HG02970 (cell line): ENCODE measurements around the gene TMEM120B.

ENCODE experiments used
- ATAC-seq: cut with Tn5 transposase; IDR thresholded peaks from one replicate; pipeline ENCODE4 v1.9.1; 2021; ENCODE audit warnings: mild to moderate bottlenecking, moderate library complexity, moderate number of reproducible peaks; ENCODE audit not compliant: unreplicated experiment, low FRiP score

Gene TMEM120B

DNA sequence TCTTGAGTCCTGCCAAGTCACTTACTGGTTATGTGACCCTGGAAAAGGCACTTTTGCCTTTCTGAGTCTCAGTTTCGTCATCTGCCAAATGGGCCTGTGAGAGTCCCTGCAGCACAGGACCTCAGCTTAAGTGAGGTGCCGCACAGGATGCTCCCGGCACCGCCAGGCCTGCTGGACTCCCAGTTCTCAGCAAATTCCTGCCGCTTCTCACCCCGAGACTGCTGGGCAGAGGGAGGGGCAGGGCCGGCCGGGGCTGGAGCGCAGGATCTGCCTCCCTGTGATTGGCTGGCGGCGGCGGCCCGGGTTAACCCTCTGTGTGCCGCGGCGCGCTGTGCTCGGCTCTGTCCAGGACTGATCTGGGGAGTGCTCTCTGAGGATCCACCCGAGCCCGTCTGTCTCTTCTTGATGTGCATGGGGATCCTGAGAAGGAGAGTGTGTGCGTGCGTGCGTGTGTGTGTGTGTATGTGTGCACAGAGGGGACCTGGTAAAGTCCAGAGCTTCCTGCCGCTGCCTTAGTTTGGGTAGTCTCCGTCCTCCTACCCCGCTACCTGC, 99.8 kb downstream of the TMEM120B start:
- ATAC-seq = no peak

DNA sequence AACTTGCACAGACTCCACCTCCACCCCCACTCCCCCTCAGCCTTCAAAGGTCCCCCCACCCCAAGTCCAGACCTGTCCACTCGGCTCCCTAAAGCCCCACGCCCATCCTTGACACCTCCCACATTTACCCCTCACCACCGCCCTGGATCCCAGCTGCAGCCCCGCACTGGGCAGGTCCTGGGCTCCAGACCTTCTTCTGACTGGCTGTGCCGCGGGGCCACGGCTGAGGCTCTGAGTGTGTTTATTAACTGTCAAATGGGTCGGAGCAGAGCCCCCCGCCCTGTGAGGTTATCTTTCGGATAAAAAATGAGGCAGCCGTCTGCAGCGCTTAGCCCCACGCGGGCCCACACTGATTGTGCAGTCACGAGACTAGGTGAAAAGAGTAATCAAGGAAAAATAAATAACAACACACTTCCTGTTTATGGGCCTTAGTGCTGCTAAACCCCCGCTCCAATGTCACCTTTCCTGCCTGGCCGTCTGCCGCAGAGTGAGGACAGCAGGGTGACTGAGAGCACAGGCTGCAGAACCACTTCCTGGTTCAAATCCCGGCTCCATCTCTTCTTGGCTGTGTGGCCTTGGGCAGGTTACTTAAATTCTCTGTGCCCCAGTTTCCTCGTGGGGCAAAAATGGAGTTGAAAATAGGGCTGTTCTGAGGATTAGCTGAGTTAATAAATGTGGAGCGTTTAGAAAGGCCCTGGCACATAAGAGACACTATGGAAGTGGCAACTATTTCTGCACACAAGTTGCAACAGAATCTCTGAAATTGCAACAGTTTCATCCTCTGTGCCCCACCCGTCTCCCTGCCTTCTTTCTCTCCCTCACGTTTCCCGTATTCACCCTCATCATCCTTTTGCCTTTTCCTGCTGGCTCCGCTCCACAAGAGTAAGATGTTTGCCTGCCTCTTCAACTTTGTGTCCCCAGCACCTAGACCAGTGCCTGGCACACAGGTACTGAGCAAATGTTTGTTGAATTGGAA, 100.7 kb downstream of the TMEM120B start:
- ATAC-seq = no peak

DNA sequence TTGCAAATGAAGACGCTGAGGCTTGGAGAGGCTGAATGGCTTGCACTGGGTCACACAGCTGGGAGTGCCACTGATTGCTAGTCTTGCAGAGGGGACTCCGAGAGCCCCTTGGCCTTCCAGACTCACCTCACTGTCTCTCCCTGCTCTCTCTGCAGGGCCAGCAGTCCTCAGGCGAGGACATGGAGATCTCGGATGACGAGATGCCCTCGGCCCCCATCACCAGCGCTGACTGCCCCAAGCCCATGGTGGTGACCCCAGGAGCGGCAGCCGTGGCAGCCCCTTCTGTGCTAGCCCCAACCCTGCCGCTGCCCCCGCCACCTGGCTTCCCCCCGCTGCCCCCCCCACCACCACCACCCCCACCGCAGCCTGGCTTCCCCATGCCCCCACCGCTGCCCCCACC, 101.4 kb downstream of the TMEM120B start:
- no peak for ATAC-seq

DNA sequence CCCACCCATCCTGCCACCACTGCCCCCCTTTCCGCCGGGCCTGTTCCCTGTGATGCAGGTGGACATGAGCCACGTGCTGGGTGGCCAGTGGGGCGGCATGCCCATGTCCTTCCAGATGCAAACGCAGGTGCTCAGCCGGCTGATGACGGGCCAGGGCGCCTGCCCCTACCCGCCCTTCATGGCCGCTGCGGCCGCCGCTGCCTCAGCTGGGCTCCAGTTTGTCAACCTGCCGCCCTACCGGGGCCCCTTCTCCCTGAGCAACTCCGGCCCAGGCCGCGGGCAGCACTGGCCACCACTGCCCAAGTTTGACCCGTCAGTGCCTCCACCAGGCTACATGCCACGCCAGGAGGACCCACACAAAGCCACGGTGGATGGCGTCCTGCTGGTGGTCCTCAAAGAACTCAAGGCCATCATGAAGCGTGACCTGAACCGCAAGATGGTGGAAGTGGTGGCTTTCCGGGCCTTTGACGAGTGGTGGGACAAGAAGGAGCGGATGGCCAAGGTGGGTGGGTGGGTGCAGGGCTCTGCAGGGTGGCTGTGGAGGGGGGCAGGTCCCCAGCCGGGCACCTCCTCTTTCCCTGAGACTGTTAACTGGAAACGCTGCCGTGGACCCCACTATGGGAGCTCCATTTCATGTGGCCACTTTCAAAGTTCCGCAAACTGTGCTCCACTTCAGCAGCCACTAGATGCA, 102.0 kb downstream of the TMEM120B start:
- ATAC-seq = no peak

GRCh38 chr12:121815263-121815662, 102.7 kb downstream of the TMEM120B start:
- ATAC-seq = no peak

DNA sequence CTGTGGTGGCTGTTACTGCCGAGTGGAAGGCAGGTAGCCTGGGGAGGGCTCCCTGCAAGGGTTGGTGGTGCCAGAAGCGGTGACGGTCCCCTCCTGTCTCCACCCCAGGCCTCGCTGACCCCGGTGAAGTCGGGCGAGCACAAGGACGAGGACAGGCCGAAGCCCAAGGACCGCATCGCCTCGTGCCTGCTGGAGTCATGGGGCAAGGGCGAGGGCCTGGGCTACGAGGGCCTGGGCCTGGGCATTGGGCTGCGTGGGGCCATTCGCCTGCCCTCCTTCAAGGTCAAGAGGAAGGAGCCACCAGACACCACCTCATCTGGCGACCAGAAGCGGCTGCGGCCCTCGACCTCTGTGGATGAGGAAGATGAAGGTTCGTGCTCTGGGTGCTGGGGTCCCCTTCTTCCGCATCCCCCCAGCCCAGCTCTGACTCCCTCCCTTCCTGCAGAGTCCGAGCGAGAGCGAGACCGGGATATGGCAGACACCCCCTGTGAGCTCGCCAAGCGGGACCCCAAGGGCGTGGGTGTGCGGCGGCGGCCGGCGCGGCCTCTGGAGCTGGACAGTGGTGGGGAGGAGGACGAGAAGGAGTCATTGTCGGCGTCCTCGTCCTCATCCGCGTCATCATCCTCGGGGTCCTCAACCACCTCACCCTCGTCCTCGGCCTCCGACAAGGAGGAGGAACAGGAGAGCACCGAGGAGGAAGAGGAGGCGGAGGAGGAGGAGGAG, 104.5 kb downstream of the TMEM120B start:
- ATAC-seq = no peak

DNA sequence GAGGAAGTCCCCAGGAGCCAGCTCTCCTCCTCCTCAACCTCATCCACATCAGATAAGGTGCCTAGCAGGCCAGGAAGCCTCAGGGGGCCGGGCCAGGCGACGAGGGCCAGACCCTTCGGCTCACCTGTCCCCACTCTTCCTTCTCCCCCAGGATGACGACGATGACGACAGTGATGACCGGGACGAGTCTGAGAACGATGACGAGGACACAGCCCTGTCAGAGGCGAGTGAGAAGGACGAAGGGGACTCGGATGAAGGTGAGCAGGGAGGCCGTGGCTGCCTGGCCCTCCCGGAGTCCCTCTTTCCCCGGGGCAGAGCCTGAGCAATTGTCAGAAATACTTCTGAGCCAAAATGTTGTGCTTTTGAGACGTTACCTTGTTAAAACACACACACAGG, 105.1 kb downstream of the TMEM120B start:
- ATAC-seq = no peak

DNA sequence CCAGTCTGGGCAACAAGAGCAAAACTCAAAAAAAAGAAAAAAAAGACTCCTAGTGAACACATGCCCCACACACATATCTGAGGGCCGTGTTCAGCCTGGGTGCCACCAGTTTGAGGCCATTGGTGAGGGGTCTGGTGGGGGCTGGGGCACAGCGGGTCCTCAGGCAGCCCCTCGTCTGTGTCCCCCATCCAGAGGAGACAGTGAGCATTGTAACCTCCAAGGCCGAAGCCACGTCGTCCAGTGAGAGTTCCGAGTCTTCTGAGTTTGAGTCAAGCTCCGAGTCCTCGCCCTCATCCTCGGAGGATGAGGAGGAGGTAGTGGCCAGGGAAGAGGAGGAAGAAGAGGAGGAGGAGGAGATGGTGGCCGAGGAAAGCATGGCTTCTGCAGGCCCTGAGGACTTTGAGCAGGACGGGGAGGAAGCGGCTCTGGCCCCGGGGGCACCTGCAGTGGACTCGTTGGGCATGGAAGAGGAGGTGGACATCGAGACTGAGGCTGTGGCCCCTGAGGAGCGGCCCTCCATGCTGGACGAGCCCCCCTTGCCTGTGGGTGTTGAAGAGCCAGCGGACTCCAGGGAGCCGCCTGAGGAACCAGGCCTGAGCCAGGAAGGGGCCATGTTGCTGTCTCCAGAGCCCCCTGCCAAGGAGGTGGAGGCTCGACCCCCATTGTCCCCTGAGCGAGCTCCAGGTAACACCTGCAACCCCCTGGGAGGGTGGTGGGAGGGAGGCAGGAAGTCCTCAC, 106.8 kb downstream of the TMEM120B start:
- ATAC-seq = no peak

- no peak for ATAC-seq
Observed at GRCh38 chr12:121820056-121820455, 107.5 kb downstream of the TMEM120B start.

- no peak for ATAC-seq
Observed at GRCh38 chr12:121822393-121823100, 110.0 kb downstream of the TMEM120B start.

DNA sequence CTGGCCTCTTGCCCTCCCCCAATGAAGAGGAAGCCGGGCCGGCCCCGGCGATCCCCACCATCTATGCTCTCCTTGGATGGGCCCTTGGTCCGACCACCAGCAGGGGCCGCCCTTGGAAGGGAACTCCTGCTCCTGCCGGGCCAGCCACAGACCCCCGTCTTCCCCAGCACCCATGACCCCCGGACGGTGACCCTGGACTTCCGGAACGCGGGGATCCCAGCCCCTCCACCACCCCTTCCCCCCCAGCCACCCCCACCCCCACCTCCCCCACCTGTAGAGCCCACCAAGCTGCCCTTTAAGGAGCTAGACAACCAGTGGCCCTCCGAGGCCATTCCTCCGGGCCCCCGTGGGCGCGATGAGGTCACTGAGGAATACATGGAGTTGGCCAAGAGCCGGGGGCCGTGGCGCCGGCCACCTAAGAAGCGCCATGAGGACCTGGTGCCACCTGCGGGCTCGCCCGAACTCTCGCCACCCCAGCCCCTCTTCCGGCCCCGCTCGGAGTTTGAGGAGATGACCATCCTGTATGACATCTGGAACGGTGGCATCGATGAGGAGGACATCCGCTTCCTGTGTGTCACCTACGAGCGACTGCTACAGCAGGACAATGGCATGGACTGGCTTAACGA, 110.7 kb downstream of the TMEM120B start:
- ATAC-seq = no peak

DNA sequence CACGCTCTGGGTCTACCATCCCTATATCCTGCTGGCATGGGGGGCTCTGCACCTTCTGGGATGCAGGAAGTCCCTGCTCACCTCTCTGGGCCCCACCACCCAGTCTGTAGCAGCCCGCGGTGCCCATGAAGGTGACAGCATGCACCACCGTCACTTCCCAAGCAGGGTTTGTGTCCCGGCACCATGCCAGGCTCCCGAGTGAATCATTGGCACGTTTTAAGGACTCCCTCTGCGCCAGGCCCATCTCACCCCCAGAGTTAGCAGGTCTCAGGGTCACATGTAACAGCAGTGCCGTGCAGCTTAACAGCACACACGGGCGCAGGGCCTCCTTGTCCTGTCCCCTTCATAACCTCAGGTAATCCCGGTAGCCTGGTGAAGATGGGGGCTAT, 111.2 kb downstream of the TMEM120B start:
- ATAC-seq = no peak

DNA sequence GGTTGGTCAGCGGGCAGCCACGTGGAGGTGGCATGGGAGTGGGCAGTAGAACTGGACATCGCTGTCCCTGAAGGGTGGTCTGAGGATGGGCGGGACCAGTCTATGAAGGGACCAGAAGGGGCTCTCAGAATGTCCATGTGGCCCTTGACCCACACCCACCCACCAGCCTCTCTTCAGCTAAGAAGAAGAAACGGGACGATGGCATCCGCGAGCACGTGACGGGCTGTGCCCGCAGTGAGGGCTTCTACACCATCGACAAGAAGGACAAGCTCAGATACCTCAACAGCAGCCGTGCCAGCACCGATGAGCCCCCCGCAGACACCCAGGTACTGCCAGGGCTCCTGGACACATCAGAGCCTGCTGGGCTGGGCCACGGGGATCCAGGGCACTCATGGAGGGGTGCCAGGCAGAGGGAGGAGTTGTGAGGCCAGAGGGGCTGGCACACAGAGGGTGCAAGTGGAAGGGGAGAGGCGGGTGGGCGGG, 112.5 kb downstream of the TMEM120B start:
- ATAC-seq = no peak

DNA sequence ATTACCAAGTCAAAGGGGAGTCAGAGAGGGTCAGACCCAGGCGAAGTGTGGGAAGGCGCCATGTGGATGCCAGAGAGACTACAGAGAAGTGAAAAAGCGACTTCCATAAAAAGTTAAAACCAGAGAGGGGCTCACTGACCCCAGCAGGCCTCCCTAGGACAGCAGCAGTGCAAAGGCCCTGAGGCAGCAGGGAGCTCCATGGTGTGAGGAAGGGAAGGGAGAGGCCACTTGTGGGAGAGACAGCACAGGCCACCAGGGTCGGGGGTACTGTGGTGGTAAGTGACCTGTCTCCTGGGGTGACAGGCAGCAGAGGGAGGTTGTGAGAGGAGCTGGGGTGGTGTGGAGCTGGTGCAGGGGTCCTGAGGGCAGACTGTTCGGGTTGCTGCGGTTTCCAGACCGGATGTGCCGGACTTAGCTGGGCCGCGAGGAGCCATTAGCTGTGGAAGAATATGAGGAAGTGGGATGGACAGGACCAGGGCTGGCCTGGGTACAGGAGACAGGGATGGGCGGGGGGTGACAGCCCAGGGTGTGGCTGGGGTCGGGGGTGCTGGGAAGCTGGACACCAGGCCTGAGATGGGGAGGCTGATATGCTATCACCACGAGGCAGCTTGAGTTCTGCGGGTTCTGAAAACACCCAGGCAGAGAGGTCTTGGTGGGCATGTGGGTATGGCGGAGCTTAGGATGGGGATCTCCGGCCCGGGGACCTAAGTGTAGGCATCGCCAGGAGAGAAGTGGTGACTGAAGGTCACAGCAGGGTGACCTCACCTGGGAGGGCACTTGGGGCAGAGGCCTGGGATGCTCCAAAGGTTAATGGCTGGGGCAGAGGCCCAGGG, 114.0 kb downstream of the TMEM120B start:
- ATAC-seq = no peak

GRCh38 chr12:121827351-121828099, 115.0 kb downstream of the TMEM120B start:
- ATAC-seq = no peak

DNA sequence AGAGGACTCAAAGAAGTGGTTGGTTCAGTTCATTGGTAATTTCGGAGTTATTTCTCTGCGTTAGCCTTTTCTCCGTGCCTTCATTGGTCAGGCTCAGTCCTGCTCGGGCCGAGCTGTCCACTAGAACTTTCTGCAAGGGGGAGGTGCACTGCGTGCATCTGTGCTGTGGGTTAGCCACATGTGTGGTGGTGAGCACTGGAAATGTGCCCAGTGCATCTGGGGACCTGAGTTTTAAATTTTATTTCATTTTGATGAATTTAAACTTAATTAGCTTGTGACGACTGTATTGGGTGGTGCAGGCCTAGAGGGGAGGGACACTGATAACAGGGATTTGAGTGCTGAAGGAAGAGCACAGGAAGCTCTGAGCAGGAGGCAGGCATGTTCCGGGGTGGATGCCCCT, 115.8 kb downstream of the TMEM120B start:
- no peak for ATAC-seq

GRCh38 chr12:121828826-121829225, 116.3 kb downstream of the TMEM120B start:
- ATAC-seq = no peak
